Measurements from ENCODE around the gene SIRPG.

The SIRPG gene

DNA sequence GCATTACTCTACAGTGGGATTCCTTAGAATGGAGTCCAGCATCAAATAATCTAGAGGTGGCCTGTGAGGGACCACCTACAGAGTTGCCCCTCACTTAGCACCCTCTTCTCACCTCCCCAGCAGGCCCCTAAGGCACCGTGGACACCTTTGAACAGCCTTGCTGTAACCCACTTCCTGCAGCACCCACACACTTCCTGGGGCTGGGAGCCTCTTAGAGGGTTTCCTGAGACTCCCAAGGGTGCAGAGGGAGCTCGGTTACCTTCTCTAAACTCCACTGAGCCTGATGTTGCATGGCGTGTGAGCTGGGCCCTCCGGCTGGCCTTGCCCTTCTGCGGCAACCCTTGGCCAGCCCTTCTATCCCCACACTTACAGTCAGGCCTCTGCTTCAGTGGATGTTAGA lies 7.3 kb upstream of the SIRPG start:
- H3K4me3 ChIP-seq (ENCODE audit: low read depth, low read length) = no peak overlapping the region
- TF ChIP-seq, protein P1, sequence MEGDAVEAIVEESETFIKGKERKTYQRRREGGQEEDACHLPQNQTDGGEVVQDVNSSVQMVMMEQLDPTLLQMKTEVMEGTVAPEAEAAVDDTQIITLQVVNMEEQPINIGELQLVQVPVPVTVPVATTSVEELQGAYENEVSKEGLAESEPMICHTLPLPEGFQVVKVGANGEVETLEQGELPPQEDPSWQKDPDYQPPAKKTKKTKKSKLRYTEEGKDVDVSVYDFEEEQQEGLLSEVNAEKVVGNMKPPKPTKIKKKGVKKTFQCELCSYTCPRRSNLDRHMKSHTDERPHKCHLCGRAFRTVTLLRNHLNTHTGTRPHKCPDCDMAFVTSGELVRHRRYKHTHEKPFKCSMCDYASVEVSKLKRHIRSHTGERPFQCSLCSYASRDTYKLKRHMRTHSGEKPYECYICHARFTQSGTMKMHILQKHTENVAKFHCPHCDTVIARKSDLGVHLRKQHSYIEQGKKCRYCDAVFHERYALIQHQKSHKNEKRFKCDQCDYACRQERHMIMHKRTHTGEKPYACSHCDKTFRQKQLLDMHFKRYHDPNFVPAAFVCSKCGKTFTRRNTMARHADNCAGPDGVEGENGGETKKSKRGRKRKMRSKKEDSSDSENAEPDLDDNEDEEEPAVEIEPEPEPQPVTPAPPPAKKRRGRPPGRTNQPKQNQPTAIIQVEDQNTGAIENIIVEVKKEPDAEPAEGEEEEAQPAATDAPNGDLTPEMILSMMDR (IDR thresholded peaks at IDR 0.05; ENCODE audit: low read depth, low read length, missing control alignments) = no peak
- no peak for DNase-seq (ENCODE audit: low read depth)

DNA sequence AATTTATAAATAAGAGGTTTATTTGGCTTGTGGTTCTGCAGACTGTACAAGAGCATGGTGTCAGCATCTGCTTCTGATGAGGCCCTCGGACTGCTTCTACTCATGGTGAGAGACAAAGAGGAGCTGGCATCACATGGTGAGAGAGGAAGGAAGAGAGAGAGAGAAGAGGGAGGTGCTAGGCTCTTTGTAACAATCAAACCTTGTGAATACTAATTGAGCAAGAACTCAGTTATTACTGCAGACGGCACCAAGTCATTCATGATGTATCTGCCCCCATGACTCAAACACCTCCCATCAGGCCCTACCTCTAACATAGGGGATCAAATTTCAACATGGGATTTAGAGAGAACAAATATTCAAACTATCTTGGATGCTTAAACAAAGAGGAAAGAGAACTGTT lies 6.3 kb upstream of the SIRPG start:
- no peak overlapping the region for H3K4me3 ChIP-seq (ENCODE audit: low read depth, low read length)
- no peak for DNase-seq (ENCODE audit: low read depth)

DNA sequence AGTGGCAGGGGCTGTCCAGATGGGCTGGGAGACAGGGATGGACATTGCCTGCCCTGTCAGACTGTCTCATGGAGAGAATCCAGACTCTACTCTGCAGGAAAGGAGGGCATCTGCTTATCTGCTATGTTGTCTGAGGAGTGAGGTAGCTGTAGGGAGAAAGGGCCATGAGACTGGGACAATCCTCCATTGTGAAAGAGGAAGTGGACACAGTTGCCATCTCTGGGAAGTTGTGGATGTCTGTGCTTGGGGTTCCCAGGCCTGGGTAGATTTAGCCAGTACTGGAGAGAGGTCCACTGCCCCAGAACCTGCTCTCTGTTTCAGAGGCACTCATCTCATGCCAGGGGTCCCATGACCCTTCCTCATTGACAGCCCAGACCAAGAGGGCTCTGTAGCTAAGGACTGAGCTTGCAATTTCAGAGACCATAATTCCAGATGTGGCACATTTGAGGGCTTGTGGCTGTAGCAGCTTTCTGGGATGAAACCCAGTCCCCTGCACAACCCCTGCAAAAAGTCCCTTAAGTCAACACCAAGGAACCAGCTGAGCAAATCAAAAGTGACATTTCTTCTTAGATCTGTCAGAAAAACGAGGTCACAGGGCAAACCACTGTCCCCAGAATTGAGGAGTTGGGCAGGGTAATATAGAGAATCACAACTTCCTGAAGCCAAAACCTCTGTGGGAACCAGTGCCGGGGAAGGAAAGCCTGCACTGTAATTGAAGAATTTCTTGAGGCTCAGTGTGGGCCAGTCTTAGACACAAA lies 4.1 kb upstream of the SIRPG start:
- no peak for DNase-seq (ENCODE audit: low read depth)
- TF ChIP-seq, protein P1 (IDR thresholded peaks at IDR 0.05; ENCODE audit: low read depth, low read length, missing control alignments) = no peak
- no peak overlapping the region for H3K4me3 ChIP-seq (ENCODE audit: low read depth, low read length)

More for the DNA sequence above, 6.3 kb upstream of the SIRPG start:
- TF ChIP-seq, protein P1 (IDR thresholded peaks at IDR 0.05; ENCODE audit: low read depth, low read length, missing control alignments) = no peak

DNA sequence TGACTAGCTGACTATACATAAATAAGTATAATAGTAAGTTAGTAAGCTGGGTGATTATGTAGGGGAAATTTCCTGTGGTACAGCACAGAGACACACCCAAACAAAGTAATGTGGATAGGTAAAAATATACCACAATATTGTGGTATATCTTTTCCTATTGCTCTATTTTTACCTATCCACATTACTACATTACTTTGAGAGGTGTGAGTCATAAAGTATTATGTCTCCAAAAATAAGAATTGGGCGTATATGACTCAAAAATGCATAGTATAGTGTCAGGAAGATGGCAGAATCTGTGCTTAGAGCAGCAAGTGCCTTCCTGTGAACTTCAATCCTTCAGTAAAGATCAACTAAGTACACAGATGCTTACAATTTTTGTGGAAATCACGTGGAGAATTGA lies 2.7 kb upstream of the SIRPG start:
- H3K4me3 ChIP-seq (ENCODE audit: low read depth, low read length) = no peak overlapping the region

DNA sequence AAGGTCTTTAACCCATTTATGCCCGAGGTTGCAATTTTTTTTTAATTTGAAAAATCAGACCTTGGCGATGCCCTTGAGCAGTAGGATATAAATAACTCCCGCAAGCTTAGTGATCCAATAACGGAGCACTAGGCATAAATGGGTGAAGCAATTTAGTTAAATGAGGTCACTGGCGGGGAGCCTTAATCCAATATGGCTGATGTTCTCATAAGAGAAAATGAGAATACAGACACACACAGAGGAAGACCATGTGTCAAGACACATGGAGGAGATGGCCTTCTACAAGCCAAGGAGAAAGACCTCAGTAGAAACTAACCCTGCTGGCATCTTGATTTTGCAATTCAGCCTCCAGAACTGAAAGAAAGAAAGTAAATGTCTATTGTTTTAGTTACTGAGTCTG lies 735 bp downstream of the SIRPG start:
- no peak overlapping the region for H3K4me3 ChIP-seq (ENCODE audit: low read depth, low read length)
- no peak for DNase-seq (ENCODE audit: low read depth)
- TF ChIP-seq, protein P1 (IDR thresholded peaks at IDR 0.05; ENCODE audit: low read depth, low read length, missing control alignments) = no peak

More for the DNA sequence above, 2.7 kb upstream of the SIRPG start:
- TF ChIP-seq, protein P1 (IDR thresholded peaks at IDR 0.05; ENCODE audit: low read depth, low read length, missing control alignments) = no peak
- no peak for DNase-seq (ENCODE audit: low read depth)

DNA sequence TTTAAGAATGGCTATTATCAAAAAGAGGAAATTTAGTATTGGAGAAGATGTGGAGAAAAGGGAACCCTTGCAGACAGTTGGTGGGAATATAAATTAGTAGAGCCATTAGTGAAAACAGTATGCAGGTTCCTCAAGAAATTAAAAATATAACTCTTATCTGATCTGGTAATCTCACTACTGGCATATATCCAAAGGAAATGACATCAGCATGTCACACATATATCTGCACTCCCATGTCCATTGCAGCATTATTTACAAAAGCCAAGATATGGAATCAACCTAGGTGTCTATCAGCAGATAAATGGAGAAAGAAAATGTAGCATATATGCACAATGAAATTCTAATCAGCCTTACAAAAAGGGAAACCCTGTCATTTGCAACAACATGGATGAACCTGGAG lies 2.6 kb downstream of the SIRPG start:
- no peak overlapping the region for H3K4me3 ChIP-seq (ENCODE audit: low read depth, low read length)
- TF ChIP-seq, protein P1 (IDR thresholded peaks at IDR 0.05; ENCODE audit: low read depth, low read length, missing control alignments) = no peak
- no peak for DNase-seq (ENCODE audit: low read depth)

DNA sequence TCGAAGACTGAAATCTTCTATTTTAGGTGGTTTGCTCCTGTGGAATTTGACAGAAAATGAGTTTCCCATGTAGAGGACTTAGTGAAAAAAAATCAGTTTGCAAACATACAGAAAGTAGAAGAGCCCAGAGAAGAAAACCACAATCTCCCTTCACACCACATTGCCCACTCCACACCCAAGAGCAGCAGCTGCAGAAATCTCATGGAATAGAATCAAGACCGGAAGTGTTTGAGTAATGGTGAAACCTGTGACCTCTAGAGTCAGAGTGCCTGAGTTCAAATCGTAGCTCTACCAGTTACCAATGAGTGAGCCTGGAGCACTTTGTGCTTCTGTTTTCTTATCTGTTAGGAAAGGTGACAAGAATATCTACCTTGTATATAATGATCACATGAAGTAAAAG lies 4.6 kb downstream of the SIRPG start:
- DNase-seq (ENCODE audit: low read depth) = no peak
- TF ChIP-seq, protein P1 (IDR thresholded peaks at IDR 0.05; ENCODE audit: low read depth, low read length, missing control alignments) = no peak
- H3K4me3 ChIP-seq (ENCODE audit: low read depth, low read length) = no peak overlapping the region
